K562 (cell line): Measurements from ENCODE around the gene ZNF77. TPM values are rescaled to one million over a fixed set of nuclear protein-coding genes. Genes with fewer than 3 reads are reported as not detected.

Source experiments
- ERF ChIP-seq: fragments of 450-650 bp; formaldehyde crosslinking; IDR thresholded peaks from 2 replicates; pipeline ENCODE4 v1.4.0; 2020; ENCODE audit warnings: mild to moderate bottlenecking, mixed read lengths
- FOXJ2 ChIP-seq: fragments of 200-800 bp; sonication (Bioruptor generic); IDR thresholded peaks from 2 replicates; pipeline ENCODE4 v1.6.1; 2016; ENCODE audit warnings: missing genetic modification characterization, missing compliant biosample characterization
- HEY1 ChIP-seq: fragments of 250-450 bp; sonication (Bioruptor Pico); IDR thresholded peaks from 2 replicates; pipeline ENCODE4 v1.5.0; 2020; ENCODE audit warnings: mild to moderate bottlenecking, moderate library complexity, borderline replicate concordance
- KDM1A ChIP-seq, 2 experiments: fragments of 450-650 bp; IDR thresholded peaks; 2 replicates each; pipeline ENCODE4 v1.6.1; 2016; ENCODE audit warnings: mild to moderate bottlenecking in 2 of 2
- KLF13 ChIP-seq: fragments of 450-650 bp; IDR thresholded peaks from 2 replicates; pipeline ENCODE4 v1.6.1; 2016; ENCODE audit warnings: missing genetic modification characterization, low read depth, mild to moderate bottlenecking, missing compliant biosample characterization, moderate library complexity, borderline replicate concordance
- MBD2 ChIP-seq: sonication (generic); IDR thresholded peaks from 2 replicates; pipeline ENCODE4 v1.6.1; 2016; ENCODE audit warnings: low read depth, borderline replicate concordance
- MTA2 ChIP-seq: fragments of 450-650 bp; IDR thresholded peaks from 2 replicates; pipeline ENCODE4 v1.6.1; 2016; ENCODE audit warnings: low read depth
- MXI1 ChIP-seq: IDR thresholded peaks from 2 replicates; pipeline ENCODE4 v1.6.1; 2011; ENCODE audit warnings: low read depth, mild to moderate bottlenecking, improper control_type of control experiment, low read length
- NFIC ChIP-seq: fragments of 450-650 bp; IDR thresholded peaks from 2 replicates; pipeline ENCODE4 v1.6.1; 2017; ENCODE audit warnings: mild to moderate bottlenecking, inconsistent platforms
- POLR2G ChIP-seq: fragments of 200-400 bp; formaldehyde crosslinking; IDR thresholded peaks from 2 replicates; pipeline ENCODE4 v1.6.1; 2017; ENCODE audit warnings: low read depth, mild to moderate bottlenecking, antibody characterized with exemption, low read length, moderate library complexity
- ZFP36 ChIP-seq: fragments of 150-350 bp; IDR thresholded peaks from 2 replicates; pipeline ENCODE4 v1.6.1; 2018; ENCODE audit warnings: low read length, low read depth; ENCODE audit not compliant: partially characterized antibody
- ZNF57 ChIP-seq: fragments of 450-650 bp; formaldehyde crosslinking; IDR thresholded peaks from 2 replicates; pipeline ENCODE4 v1.4.0; 2020; ENCODE audit warnings: mild to moderate bottlenecking, moderate library complexity
- ZNF717 ChIP-seq: fragments of 250-450 bp; sonication (Bioruptor Pico); IDR thresholded peaks from 2 replicates; pipeline ENCODE4 v1.5.0; 2021
- ZZZ3 ChIP-seq: fragments of 450-650 bp; IDR thresholded peaks from 2 replicates; pipeline ENCODE4 v1.6.1; 2016; ENCODE audit warnings: antibody characterized with exemption, mild to moderate bottlenecking, moderate library complexity
- polyA plus RNA-seq, 8 experiments: library from polyadenylated mRNA; depleted of rRNA in 4 of 8; stranded (reverse) in 5 of 8; unstranded in 3 of 8; fragments of >200 nt; fragmentation: Nextera tagmentation in 2 of 8; fragmentation: Illumina TruSeq in 1 of 8; extraction: Ambion mirVana in 2 of 8; extraction: Trizol in 1 of 8; gene quantifications; 2 replicates each; pipeline versions ENCODE4 v1.2.1 to v1.2.3, GENCODE V29; 2011 to 2014; ENCODE audit warnings: inconsistent platforms in 1 of 8, missing spikeins in 1 of 8
- total RNA-seq, 7 experiments: library from RNA; depleted of rRNA in 6 of 7; stranded (reverse); fragments of >200 nt in 6 of 7; fragmentation: Illumina TruSeq in 2 of 7; extraction: Trizol in 2 of 7; gene quantifications; 2 replicates each; pipeline versions ENCODE4 v1.2.1 to v1.2.3, GENCODE V29; 2011 to 2021; ENCODE audit warnings: low replicate concordance in 1 of 7
- TF ChIP-seq, protein P1 (sequence below): sonication (generic); formaldehyde crosslinking; IDR thresholded peaks from 2 replicates; pipeline ENCODE4 v1.8.0; 2022; ENCODE audit warnings: mild to moderate bottlenecking, missing genetic modification reagents
- TF ChIP-seq, protein P2 (sequence below), 3 experiments: fragments of 200-800 bp in 1 of 3; sonication (Bioruptor generic) in 1 of 3; sonication (generic) in 1 of 3; formaldehyde crosslinking in 1 of 3; IDR thresholded peaks; 2 replicates each; pipeline versions ENCODE4 v1.6.1 to v1.8.0; 2016 to 2022; ENCODE audit warnings: mild to moderate bottlenecking in 2 of 3, missing compliant biosample characterization in 2 of 3, missing genetic modification characterization in 2 of 3, missing genetic modification reagents in 1 of 3
- TF ChIP-seq, protein P3 (sequence below): fragments of 250-450 bp; sonication (Bioruptor Pico); IDR thresholded peaks from 2 replicates; pipeline ENCODE4 v1.8.0; 2022; ENCODE audit warnings: moderate library complexity, mild to moderate bottlenecking, inconsistent platforms
- TF ChIP-seq, protein P4 (sequence below): fragments of 450-650 bp; formaldehyde crosslinking; IDR thresholded peaks from 2 replicates; pipeline ENCODE4 v1.4.0; 2022; ENCODE audit warnings: missing genetic modification characterization
- TF ChIP-seq, protein P5 (sequence below), 2 experiments: IDR thresholded peaks in 1 of 2; conservative IDR thresholded peaks in 1 of 2; 2 replicates each; pipeline ENCODE4 v1.6.1; 2016; ENCODE audit warnings: low read depth in 2 of 2, mild to moderate bottlenecking in 1 of 2, missing compliant biosample characterization in 1 of 2, missing genetic modification characterization in 1 of 2, moderate library complexity in 1 of 2

Gene ZNF77
- total and polyA plus RNA-seq, 9 of the 15 experiments (the other 6 are each of a cell fraction or from before 2014, with no cell fraction given) = 4.3 to 14.5 (median 7.7) TPM

DNA sequence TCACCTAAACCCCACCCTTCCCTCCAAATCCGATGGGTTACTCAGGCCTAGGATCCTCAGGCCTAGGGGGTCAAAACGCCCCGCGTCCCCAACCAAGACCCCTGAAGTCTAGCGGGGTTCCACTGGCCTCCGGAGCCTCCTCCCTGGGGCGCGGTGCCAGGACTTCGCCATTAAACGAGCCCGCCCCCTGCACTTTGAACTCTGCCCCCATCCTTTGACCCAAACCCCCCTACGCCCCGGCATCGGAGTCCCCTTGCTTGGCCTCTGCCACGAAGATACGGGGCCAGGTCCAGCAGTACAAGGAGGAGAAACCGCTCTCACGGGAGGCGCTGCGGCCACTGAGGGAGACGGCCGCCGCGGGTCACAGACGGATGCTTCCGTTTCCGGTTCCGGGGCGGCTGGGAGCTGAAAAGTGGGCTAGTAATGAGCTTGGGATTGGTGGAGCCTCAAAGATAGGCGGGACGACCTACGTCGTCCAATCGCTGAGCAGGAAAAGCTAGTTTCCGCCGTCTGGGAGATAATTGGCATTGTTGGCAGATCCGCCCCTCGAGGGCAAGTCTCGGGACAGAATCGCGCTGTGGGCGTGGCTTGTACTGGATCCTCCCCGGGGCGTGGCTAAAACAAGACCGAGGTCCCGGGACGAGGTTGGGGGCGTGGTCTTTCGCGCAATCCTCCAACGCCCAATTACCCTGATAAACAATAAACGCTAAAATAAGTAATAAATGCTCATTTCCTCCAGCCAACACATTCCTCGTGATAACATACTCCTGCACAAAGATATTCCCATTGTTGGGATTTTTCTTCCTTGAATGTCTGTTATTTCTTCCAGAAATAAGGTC lies 5.7 kb upstream of the ZNF77 start (continued):
- TF ChIP-seq, protein P1, sequence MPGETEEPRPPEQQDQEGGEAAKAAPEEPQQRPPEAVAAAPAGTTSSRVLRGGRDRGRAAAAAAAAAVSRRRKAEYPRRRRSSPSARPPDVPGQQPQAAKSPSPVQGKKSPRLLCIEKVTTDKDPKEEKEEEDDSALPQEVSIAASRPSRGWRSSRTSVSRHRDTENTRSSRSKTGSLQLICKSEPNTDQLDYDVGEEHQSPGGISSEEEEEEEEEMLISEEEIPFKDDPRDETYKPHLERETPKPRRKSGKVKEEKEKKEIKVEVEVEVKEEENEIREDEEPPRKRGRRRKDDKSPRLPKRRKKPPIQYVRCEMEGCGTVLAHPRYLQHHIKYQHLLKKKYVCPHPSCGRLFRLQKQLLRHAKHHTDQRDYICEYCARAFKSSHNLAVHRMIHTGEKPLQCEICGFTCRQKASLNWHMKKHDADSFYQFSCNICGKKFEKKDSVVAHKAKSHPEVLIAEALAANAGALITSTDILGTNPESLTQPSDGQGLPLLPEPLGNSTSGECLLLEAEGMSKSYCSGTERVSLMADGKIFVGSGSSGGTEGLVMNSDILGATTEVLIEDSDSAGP = no peak
- TF ChIP-seq MTA2 (peak; percentile 83), ZNF717 (peak; percentile 55; the same call in 1 of the 2 replicates), KDM1A (IDR thresholded peaks at IDR 0.05) (no peak), POLR2G (peak; percentile 99), NFIC (peak; percentile 94), KLF13 (tag) (peak; percentile 41; the same call in 1 of the 2 replicates), ZZZ3 (no peak), MBD2 (peak; percentile 73; the same call in 1 of the 2 replicates), ERF (0 out of 2 replicates have a peak, but pooled peaks have one; percentile 16), FOXJ2 (tag) (peak; percentile 24; the same call in 1 of the 2 replicates), HEY1 (CRISPR knock-in tag) (no peak), ZNF57 (CRISPR knock-in tag) (peak; percentile 35; the same call in 1 of the 2 replicates), MXI1 (0 out of 2 replicates have a peak, but pooled peaks have one; percentile 14), ZFP36 (peak; percentile 3)
- TF ChIP-seq, protein P2, sequence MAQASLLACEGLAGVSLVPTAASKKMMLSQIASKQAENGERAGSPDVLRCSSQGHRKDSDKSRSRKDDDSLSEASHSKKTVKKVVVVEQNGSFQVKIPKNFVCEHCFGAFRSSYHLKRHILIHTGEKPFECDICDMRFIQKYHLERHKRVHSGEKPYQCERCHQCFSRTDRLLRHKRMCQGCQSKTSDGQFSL (CRISPR knock-in tag; IDR thresholded peaks at IDR 0.05) = 0 out of 2 replicates have a peak, but pooled peaks have one; percentile 37
- TF ChIP-seq, protein P2 (tag; IDR thresholded peaks at IDR 0.05) = peak in 1 of 2 experiments; percentile 45; a peak in 1 of 4 replicates
- TF ChIP-seq, protein P3, sequence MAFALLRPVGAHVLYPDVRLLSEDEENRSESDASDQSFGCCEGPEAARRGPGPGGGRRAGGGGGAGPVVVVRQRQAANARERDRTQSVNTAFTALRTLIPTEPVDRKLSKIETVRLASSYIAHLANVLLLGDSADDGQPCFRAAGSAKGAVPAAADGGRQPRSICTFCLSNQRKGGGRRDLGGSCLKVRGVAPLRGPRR = no peak
- TF ChIP-seq, protein P4, sequence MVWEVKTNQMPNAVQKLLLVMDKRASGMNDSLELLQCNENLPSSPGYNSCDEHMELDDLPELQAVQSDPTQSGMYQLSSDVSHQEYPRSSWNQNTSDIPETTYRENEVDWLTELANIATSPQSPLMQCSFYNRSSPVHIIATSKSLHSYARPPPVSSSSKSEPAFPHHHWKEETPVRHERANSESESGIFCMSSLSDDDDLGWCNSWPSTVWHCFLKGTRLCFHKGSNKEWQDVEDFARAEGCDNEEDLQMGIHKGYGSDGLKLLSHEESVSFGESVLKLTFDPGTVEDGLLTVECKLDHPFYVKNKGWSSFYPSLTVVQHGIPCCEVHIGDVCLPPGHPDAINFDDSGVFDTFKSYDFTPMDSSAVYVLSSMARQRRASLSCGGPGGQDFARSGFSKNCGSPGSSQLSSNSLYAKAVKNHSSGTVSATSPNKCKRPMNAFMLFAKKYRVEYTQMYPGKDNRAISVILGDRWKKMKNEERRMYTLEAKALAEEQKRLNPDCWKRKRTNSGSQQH (CRISPR knock-in tag) = peak; percentile 83; the same call in 1 of the 2 replicates
- TF ChIP-seq, protein P5, sequence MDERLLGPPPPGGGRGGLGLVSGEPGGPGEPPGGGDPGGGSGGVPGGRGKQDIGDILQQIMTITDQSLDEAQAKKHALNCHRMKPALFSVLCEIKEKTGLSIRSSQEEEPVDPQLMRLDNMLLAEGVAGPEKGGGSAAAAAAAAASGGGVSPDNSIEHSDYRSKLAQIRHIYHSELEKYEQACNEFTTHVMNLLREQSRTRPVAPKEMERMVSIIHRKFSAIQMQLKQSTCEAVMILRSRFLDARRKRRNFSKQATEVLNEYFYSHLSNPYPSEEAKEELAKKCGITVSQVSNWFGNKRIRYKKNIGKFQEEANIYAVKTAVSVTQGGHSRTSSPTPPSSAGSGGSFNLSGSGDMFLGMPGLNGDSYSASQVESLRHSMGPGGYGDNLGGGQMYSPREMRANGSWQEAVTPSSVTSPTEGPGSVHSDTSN (CRISPR knock-in tag; IDR thresholded peaks at IDR 0.05; ENCODE audit: low read depth) = no peak
- TF ChIP-seq, protein P5 (tag; conservative IDR thresholded peaks at IDR 0.05; ENCODE audit: low read depth) = peak; percentile 93
